NCI-H128 (cell line): ENCODE measurements around the gene SMAD7.

Experiments used
- DNase-seq: peaks from one replicate; lab custom pipeline; 2025; ENCODE audit not compliant: unreplicated experiment; lab: John Stamatoyannopoulos, UW

SMAD7 gene

DNA sequence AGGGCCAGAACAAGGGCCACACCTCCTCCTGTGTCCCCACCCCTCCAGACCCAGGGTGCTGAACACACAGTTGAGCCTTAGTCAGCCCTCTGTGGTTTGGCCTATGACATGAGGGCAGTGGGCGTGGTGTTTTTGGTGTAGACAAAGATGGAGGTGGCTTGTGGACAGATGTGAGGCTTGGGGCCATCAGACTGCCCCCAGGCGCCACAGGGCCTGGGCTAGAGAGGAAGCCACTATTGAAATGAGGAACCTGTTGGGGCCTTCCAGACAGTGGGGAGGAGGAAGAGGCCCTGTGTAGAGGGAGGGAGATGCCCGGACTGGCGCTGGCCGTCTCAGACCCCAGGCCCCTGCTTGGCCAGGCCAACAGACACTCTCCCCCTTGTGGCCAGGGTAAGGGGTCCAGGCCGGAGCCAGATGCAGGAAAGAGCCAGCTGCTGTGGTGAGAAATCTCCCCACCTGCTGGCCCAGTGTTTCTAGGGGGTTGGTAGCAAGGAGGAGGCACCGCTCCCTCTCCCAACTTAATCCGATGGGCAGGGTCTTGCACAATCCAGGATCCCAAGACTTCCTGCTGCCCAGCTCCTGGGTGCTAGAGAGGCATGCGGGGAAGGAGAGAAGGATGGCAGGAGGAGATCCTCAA, 53.8 kb downstream of the SMAD7 start:
- no peak for DNase-seq

GRCh38 chr18:48896326-48896874, 54.4 kb downstream of the SMAD7 start:
- DNase-seq = no peak

- DNase-seq = no peak
These were observed 55.9 kb downstream of the SMAD7 start for GRCh38 chr18:48894799-48895346.

- DNase-seq = no peak
These were observed 56.9 kb downstream of the SMAD7 start for GRCh38 chr18:48893608-48894600.

GRCh38 chr18:48893061-48893607, 57.6 kb downstream of the SMAD7 start:
- no peak for DNase-seq

GRCh38 chr18:48892146-48892855, 58.5 kb downstream of the SMAD7 start:
- DNase-seq = no peak

DNA sequence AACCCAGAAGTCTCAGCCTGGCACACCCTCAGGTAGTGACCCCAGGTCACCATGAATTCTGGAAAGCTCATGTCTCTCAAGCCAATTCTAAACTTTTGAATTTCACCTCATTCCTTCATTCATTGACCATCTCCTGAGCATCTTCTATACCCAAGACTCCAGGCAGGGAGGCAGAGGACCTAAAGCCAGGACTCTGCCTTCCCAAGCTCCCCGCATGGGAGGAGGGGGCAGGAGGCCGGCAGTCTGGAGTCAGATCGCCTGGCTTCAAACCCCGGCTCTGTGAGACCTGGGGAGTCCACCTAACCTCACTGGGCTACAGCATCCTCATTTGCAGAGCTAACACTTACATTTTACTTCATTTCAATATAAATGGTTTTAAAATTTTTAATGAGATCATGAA, 59.0 kb downstream of the SMAD7 start:
- DNase-seq = no peak

DNA sequence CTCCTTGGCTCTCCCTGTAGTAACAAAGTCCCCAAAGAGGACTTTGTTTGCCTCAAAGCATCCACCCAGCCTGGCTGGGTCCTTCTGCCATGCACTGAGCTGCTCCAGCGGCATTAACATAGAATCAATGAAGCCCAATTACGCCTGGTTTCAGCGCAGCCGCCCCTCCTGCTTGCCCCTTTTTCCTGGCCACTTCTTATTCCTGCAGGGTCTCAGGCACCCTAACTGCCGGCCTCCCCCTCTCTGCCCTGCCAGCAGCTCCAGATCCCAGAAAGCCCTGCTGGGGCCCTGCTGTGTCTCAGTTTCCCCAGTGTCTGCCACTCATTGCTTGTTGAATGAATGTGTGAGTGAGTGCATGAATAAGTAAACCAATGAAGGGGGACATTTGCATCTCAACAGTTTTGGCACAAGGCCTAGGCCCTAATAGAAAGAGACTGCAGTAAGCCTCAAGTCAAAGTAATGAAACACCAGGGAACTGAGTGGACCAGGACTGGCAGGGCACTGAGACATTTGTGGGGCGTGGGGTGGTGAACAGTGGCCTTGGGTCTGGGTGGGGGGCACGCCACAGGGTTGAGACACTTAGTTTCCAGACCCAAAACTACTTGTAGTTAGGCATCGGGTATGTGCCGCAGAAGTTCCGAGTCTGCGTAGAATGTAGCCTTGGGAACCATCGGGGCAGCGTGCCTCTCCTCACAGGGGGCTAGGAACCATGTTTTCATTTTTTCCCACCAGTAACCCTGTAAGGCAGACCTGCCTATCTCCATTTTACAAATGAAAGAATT, 60.6 kb downstream of the SMAD7 start:
- no peak for DNase-seq

DNA sequence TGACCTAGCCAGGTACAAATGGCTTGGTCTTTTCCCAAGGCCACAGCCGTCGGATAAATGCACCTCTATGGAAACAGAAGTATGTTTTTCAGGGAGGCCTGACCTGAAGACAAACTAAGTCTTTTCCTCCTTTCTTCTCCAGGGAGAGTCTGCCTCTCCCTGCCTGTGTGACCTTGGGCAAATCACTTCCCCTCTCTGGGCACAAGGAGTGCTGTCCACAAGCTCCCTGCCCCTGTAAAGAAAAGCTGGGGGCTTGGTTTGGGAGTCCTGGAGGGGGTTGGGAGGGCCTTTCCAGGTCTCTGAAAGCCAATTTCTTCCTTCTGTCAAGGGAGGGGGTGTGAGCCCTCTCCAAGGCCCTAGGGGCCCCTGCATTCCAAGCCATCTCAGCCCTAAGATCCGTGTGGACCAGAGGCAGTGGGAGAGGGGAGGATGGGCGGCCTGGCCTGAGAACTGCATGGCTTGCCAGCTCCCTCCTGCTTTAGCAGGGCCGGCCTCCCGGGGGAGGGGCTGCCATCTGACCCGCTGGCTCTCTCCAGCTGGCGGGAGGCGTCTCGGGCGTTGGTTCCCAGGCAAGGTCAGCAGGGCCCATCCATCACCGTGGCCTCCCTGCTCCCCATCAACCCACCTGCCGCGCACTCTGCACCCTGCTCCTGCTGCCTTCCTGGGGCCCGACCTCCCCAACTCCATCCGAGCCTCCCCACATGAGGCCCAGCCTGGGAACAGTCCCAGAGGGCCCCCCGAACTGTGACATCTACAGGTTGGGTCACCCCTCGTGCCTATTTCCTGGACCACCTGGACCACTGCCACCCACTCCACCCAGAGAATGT, 61.4 kb downstream of the SMAD7 start:
- DNase-seq = no peak

DNA sequence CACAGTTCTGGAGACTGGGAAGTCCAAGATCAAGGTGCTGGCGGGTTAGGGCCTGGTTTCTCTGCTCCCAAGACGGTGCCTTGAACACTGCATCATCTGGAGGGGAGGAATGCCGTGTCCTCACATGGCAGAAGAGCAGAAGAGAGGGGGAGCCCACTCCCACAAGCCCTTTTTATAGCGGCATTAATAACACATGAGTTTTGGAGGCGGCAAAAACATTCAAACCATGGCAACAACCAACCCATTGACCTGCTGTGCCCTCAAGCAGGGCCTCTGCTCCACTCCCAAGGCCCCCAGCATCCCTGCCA, 62.0 kb downstream of the SMAD7 start:
- no peak for DNase-seq

- no peak for DNase-seq
These were observed 62.6 kb downstream of the SMAD7 start for GRCh38 chr18:48887905-48888772.

DNA sequence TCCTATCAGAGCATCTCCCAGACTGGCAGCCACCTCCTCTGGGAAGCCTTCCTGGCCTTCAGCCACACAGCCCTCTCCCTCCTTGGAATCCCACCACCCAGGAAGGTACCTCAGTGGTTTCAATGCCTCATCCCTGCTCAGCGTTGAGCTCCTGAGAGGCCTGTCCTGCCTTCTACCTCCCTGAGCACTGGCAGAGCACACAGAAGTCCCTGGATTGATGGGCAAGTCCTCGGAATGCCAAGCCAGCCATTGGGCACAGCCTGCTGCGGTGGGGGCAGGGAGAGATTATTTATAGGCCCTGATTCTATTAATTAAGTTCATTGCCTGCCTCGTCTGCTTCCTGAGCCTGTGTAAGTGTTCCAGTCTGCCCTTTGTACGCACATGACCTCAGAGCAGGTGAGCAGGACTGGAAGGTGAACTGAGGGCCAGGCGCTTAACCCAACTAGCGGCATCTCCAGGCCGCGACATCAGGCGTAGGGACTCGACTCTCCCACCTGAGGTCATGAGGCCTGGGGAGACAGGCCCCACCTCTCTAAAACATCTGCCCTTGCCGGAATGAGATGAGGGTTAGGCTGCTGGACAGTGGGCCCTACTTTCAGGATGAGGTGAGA, 63.4 kb downstream of the SMAD7 start:
- no peak for DNase-seq

DNA sequence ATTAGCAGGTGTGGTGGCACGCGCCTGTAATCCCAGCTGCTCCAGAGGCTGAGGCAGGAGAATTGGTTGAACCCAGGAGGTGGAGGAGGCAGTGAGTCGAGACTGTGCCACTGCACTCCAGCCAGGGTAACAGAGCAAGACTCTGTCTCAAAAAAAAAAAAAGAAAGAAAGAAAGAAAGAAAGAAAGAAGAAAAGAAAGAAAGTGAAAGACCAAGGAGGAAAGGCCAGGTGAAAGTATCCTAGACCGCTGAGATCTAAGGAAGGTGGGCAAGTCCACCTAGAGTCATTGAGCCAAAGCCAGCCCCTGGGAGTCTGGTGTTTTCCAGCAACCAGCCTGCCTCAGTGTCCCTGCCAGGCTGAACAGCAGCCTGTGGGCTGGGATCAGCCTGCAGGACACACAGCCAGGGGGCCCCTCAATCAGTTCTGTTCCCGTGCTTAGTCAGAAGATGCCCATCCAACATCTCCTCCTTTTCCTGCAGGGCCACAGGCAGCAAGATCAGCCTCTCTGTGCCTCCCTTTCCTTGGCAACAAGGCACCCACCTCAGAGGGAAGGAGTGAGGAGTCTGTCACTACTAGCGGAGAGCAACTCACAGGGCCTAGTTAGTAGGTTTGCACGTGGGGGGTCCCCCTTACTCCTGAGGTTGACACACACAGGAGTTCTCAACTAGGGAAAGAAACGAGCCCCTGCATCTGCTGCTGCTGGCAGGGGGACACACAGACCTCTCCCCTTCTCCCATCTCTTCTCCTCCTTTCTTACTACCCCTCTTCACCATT, 64.1 kb downstream of the SMAD7 start:
- DNase-seq = no peak

DNA sequence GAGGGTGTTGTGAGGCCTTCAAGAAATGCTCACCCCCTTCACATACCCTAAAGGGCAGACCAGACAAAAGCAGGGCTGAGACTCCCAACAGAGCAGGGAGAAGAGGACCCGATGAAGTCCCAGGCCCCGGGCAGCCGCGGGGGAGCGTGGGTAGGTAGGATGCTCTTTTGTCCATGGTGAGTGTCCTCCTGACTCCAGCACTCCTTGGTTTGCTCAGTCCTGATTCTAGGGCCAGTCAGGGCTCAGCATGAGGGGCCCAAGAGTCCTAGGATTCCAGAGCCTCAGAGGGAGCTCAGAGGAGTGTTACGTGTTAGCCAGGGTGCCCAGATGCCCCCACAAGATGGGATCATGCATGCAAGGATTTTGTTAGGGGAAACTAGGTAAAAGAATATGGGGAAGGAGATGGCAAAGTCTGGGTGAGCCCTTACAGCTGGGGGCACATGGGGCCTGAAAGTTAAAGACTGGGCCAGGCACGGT, 64.8 kb downstream of the SMAD7 start:
- no peak for DNase-seq

DNA sequence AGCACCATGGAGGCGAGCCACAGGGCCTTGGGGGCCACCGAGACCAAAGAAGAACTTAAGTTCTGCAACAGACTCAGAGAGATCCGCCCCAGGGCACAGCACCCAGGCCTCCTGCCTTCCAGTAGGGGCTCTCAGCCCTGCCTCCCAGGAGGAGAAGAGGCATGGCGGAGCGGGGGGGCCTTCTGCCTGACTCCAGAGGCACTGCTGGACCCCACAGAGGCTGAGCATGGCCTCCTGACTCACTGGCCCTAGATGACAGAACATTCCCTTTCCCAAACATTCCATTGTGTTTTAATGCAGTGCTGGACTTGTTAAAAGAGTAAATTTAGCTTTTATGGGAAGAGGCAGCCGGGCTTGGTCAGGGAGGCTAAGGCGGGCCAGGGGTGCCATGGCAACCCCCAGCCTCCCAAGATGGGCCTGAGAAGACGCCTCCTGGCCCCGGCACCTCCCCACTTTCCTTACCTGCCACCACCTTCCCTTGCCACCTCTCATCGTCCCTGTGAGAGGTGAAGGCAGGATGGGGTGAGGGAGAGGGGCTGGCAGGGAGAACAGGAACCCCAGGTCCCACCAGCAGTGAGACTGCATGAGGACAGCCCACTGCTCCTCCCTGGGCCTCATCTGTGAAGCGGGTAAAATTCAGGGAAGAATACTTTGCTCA, 65.4 kb downstream of the SMAD7 start:
- no peak for DNase-seq

DNA sequence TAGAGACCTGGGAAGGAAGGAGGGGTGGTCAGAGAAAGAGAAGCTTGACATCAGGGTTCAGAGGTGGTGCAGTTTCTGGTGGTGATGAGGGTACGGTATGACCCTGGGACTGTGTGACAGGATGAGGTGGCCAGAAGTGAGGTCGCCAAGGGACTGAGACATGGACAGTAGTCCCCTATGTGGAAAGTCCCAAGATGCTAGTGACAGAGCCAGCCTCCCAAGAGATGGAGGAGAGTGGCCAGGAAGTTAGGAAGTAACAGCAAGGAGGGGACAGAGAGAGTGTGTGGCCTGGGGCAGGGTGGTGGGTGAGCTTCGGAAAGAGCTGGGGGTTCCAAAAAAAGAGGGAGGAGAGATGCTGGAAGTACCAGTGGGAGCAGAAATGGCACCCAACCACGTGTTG, 66.0 kb downstream of the SMAD7 start:
- no peak for DNase-seq

DNA sequence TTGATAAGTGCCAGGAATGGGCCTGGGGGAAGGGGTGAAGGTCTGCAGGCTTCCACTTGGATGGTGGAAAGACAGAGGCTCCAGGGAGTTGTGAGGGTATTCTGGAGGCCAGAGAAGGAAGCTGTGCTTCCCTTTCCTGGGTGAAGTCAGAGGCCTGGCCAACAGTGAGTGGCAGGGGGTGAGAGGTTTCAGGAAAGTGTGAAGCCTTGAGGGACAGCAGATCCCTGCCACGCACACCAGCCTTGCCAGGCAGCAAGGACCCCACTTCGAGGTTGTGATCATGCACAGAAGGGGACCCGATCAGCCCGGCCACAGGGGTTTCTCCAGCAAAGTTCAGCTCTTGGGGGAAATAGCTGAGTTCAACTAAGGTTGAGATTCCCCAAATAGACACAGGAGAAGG, 66.5 kb downstream of the SMAD7 start:
- no peak for DNase-seq
